ENCODE results near the gene ANKRD11.

Gene ANKRD11

GRCh38 chr16:89452925-89453324 is 37.4 kb downstream of the ANKRD11 start:
- Histone ChIP-seq H3K23ac (ENCODE audit: low read depth, low read length, poor library complexity) (no peak overlapping the region), H2BK15ac (ENCODE audit: low read length) (no peak overlapping the region), H2BK12ac (ENCODE audit: low read length) (no peak overlapping the region), H2AK5ac (ENCODE audit: low read depth, low read length) (no peak overlapping the region), H3K4me2 (ENCODE audit: insufficient read depth, low read length, poor library complexity, severe bottlenecking) (no peak overlapping the region), H3K27me3 (ENCODE audit: control insufficient read depth in 3 of 3, insufficient read depth in 3 of 3, low read depth in 1 of 3, low read length in 3 of 3) (no peaks in the 10 kb centered on the region), H3K79me1 (ENCODE audit: low read depth, low read length) (peaks cover 7% of the 10 kb centered on the region), H3K36me3 (replicated peaks in 1 of 2; ENCODE audit: control insufficient read depth in 2 of 2, insufficient read depth in 2 of 2, low read length in 2 of 2) (peaks cover 2 to 20% of the 10 kb centered on the region in 2 donors), H3K9me3 (replicated peaks in 1 of 2; ENCODE audit: control insufficient read depth in 2 of 2, insufficient read depth in 1 of 2, low read depth in 1 of 2, low read length in 2 of 2) (peaks cover 2 to 14% of the 10 kb centered on the region in 2 donors), H4K91ac (ENCODE audit: low read depth, low read length, poor library complexity) (no peak overlapping the region), H4K8ac (ENCODE audit: low read depth, low read length) (no peak overlapping the region), H3K4me1 (ENCODE audit: control insufficient read depth in 2 of 2, insufficient read depth in 1 of 2, low read depth in 1 of 2, low read length in 2 of 2) (peaks cover 9 to 10% of the 10 kb centered on the region in 2 donors), H2BK120ac (ENCODE audit: low read depth, low read length) (no peak overlapping the region), H3K14ac (ENCODE audit: low read length) (no peak overlapping the region), H3K4me3 (ENCODE audit: low read length in 2 of 2) (no peak overlapping the region), H2AFZ (ENCODE audit: low read length) (no peak overlapping the region), H3K18ac (ENCODE audit: low read length) (no peak overlapping the region), H3K27ac (replicated peaks; ENCODE audit: low read length) (no peak overlapping the region), H3K4ac (ENCODE audit: low read length) (no peak overlapping the region), H3K9ac (ENCODE audit: low read depth, low read length, poor library complexity) (no peak overlapping the region), H2BK5ac (ENCODE audit: low read length) (no peak overlapping the region)
- no CpG with 5 or more reads among the region's 7 CpGs for WGBS, 2 donors (ENCODE audit: extremely low coverage in 2 of 2, insufficient read length in 2 of 2, insufficient replicate concordance in 1 of 2)
- DNase-seq (ENCODE audit: low spot score): no peak

GRCh38 chr16:89452241-89452640 is 38.1 kb downstream of the ANKRD11 start:
- no peak overlapping the region for H3K27ac ChIP-seq (replicated peaks; ENCODE audit: low read length)
- peaks cover 0 to 10% of the 10 kb centered on the region in 2 donors for H3K9me3 ChIP-seq (replicated peaks in 1 of 2; ENCODE audit: control insufficient read depth in 2 of 2, insufficient read depth in 1 of 2, low read depth in 1 of 2, low read length in 2 of 2)
- peaks cover 12 to 13% of the 10 kb centered on the region in 2 donors for H3K4me1 ChIP-seq (ENCODE audit: control insufficient read depth in 2 of 2, insufficient read depth in 1 of 2, low read depth in 1 of 2, low read length in 2 of 2)
- H4K8ac ChIP-seq (ENCODE audit: low read depth, low read length): no peak overlapping the region
- H4K91ac ChIP-seq (ENCODE audit: low read depth, low read length, poor library complexity): no peak overlapping the region
- H2BK120ac ChIP-seq (ENCODE audit: low read depth, low read length): no peak overlapping the region
- no peak overlapping the region for H2BK15ac ChIP-seq (ENCODE audit: low read length)
- H2AFZ ChIP-seq (ENCODE audit: low read length): no peak overlapping the region
- no peak overlapping the region for H3K14ac ChIP-seq (ENCODE audit: low read length)
- no peak overlapping the region for H3K23ac ChIP-seq (ENCODE audit: low read depth, low read length, poor library complexity)
- H3K4me2 ChIP-seq (ENCODE audit: insufficient read depth, low read length, poor library complexity, severe bottlenecking): no peak overlapping the region
- DNase-seq (ENCODE audit: low spot score): no peak
- no peaks in the 10 kb centered on the region for H3K27me3 ChIP-seq (ENCODE audit: control insufficient read depth in 3 of 3, insufficient read depth in 3 of 3, low read depth in 1 of 3, low read length in 3 of 3)
- no peak overlapping the region for H3K9ac ChIP-seq (ENCODE audit: low read depth, low read length, poor library complexity)
- no peak overlapping the region for H2AK5ac ChIP-seq (ENCODE audit: low read depth, low read length)
- peaks cover 2 to 17% of the 10 kb centered on the region in 2 donors for H3K36me3 ChIP-seq (replicated peaks in 1 of 2; ENCODE audit: control insufficient read depth in 2 of 2, insufficient read depth in 2 of 2, low read length in 2 of 2)
- no peak overlapping the region for H3K4me3 ChIP-seq (ENCODE audit: low read length in 2 of 2)
- H2BK5ac ChIP-seq (ENCODE audit: low read length): no peak overlapping the region
- peaks cover 9% of the 10 kb centered on the region for H3K79me1 ChIP-seq (ENCODE audit: low read depth, low read length)
- H2BK12ac ChIP-seq (ENCODE audit: low read length): no peak overlapping the region
- no peak overlapping the region for H3K18ac ChIP-seq (ENCODE audit: low read length)
- no CpG with 5 or more reads among the region's 4 CpGs for WGBS, 2 donors (ENCODE audit: extremely low coverage in 2 of 2, insufficient read length in 2 of 2, insufficient replicate concordance in 1 of 2)
- no peak overlapping the region for H3K4ac ChIP-seq (ENCODE audit: low read length)

GRCh38 chr16:89450537-89450936 is 39.8 kb downstream of the ANKRD11 start:
- Histone ChIP-seq H2AK5ac (ENCODE audit: low read depth, low read length) (no peak overlapping the region), H3K9me3 (replicated peaks in 1 of 2; ENCODE audit: control insufficient read depth in 2 of 2, insufficient read depth in 1 of 2, low read depth in 1 of 2, low read length in 2 of 2) (peaks cover 0 to under 1% of the 10 kb centered on the region in 2 donors), H3K18ac (ENCODE audit: low read length) (no peak overlapping the region), H3K36me3 (replicated peaks in 1 of 2; ENCODE audit: control insufficient read depth in 2 of 2, insufficient read depth in 2 of 2, low read length in 2 of 2) (peaks cover 2 to 7% of the 10 kb centered on the region in 2 donors), H3K14ac (ENCODE audit: low read length) (no peak overlapping the region), H3K4me1 (ENCODE audit: control insufficient read depth in 2 of 2, insufficient read depth in 1 of 2, low read depth in 1 of 2, low read length in 2 of 2) (peaks cover 20% of the 10 kb centered on the region in 2 donors), H3K79me1 (ENCODE audit: low read depth, low read length) (peaks cover 11% of the 10 kb centered on the region), H3K27me3 (ENCODE audit: control insufficient read depth in 3 of 3, insufficient read depth in 3 of 3, low read depth in 1 of 3, low read length in 3 of 3) (no peaks in the 10 kb centered on the region), H3K27ac (replicated peaks; ENCODE audit: low read length) (no peak overlapping the region), H2BK120ac (ENCODE audit: low read depth, low read length) (no peak overlapping the region), H3K23ac (ENCODE audit: low read depth, low read length, poor library complexity) (no peak overlapping the region), H2BK15ac (ENCODE audit: low read length) (no peak overlapping the region), H2BK12ac (ENCODE audit: low read length) (no peak overlapping the region), H2BK5ac (ENCODE audit: low read length) (no peak overlapping the region), H4K8ac (ENCODE audit: low read depth, low read length) (no peak overlapping the region), H3K9ac (ENCODE audit: low read depth, low read length, poor library complexity) (no peak overlapping the region), H4K91ac (ENCODE audit: low read depth, low read length, poor library complexity) (no peak overlapping the region), H3K4me2 (ENCODE audit: insufficient read depth, low read length, poor library complexity, severe bottlenecking) (no peak overlapping the region), H3K4ac (ENCODE audit: low read length) (no peak overlapping the region), H3K4me3 (ENCODE audit: low read length in 2 of 2) (no peak overlapping the region), H2AFZ (ENCODE audit: low read length) (no peak overlapping the region)
- WGBS, 2 donors (ENCODE audit: extremely low coverage in 2 of 2, insufficient read length in 2 of 2, insufficient replicate concordance in 1 of 2): 100% methylated on average over 1 of the region's 5 CpGs; no CpG with 5 or more reads in 1 of the 2 donors
- no peak for DNase-seq (ENCODE audit: low spot score)

- H3K27ac ChIP-seq (replicated peaks; ENCODE audit: low read length): no peak overlapping the region
- H3K4ac ChIP-seq (ENCODE audit: low read length): no peak overlapping the region
- H3K18ac ChIP-seq (ENCODE audit: low read length): no peak overlapping the region
- peaks cover 25% of the 10 kb centered on the region in 2 donors for H3K4me1 ChIP-seq (ENCODE audit: control insufficient read depth in 2 of 2, insufficient read depth in 1 of 2, low read depth in 1 of 2, low read length in 2 of 2)
- H2BK15ac ChIP-seq (ENCODE audit: low read length): no peak overlapping the region
- H2BK120ac ChIP-seq (ENCODE audit: low read depth, low read length): no peak overlapping the region
- no peak overlapping the region for H2AK5ac ChIP-seq (ENCODE audit: low read depth, low read length)
- no peak overlapping the region for H4K91ac ChIP-seq (ENCODE audit: low read depth, low read length, poor library complexity)
- H3K4me3 ChIP-seq (ENCODE audit: low read length in 2 of 2): no peak overlapping the region
- H3K9ac ChIP-seq (ENCODE audit: low read depth, low read length, poor library complexity): no peak overlapping the region
- no peak overlapping the region for H2AFZ ChIP-seq (ENCODE audit: low read length)
- no peak overlapping the region for H2BK5ac ChIP-seq (ENCODE audit: low read length)
- no peak overlapping the region for H4K8ac ChIP-seq (ENCODE audit: low read depth, low read length)
- H3K23ac ChIP-seq (ENCODE audit: low read depth, low read length, poor library complexity): no peak overlapping the region
- H3K4me2 ChIP-seq (ENCODE audit: insufficient read depth, low read length, poor library complexity, severe bottlenecking): no peak overlapping the region
- no peaks in the 10 kb centered on the region for H3K9me3 ChIP-seq (replicated peaks in 1 of 2; ENCODE audit: control insufficient read depth in 2 of 2, insufficient read depth in 1 of 2, low read depth in 1 of 2, low read length in 2 of 2)
- H2BK12ac ChIP-seq (ENCODE audit: low read length): no peak overlapping the region
- WGBS, 2 donors (ENCODE audit: extremely low coverage in 2 of 2, insufficient read length in 2 of 2, insufficient replicate concordance in 1 of 2): no CpG with 5 or more reads among the region's 3 CpGs
- peaks cover 14% of the 10 kb centered on the region for H3K79me1 ChIP-seq (ENCODE audit: low read depth, low read length)
- H3K14ac ChIP-seq (ENCODE audit: low read length): no peak overlapping the region
- H3K27me3 ChIP-seq (ENCODE audit: control insufficient read depth in 3 of 3, insufficient read depth in 3 of 3, low read depth in 1 of 3, low read length in 3 of 3): no peaks in the 10 kb centered on the region
- H3K36me3 ChIP-seq (replicated peaks in 1 of 2; ENCODE audit: control insufficient read depth in 2 of 2, insufficient read depth in 2 of 2, low read length in 2 of 2): peaks cover 2 to 5% of the 10 kb centered on the region in 2 donors
- DNase-seq (ENCODE audit: low spot score): no peak
Measured at GRCh38 chr16:89449726-89450335, 40.5 kb downstream of the ANKRD11 start.
